NCI-H524 (cell line): ENCODE data around the gene RUNX1.

Source experiments
- DNase-seq, 2 experiments: peaks; one replicate each; lab custom pipeline; 2025; lab: John Stamatoyannopoulos, UW

The RUNX1 gene

GRCh38 chr21:35036465-35037383 is 12.4 kb downstream of the RUNX1 start:
- no peak for DNase-seq

GRCh38 chr21:35035581-35035980 is 13.5 kb downstream of the RUNX1 start:
- no peak for DNase-seq

- no peak for DNase-seq
Observed at GRCh38 chr21:35035116-35035515, 14.0 kb downstream of the RUNX1 start.

- no peak for DNase-seq
Observed at GRCh38 chr21:35034203-35034926, 14.7 kb downstream of the RUNX1 start.

- no peak for DNase-seq
Observed at GRCh38 chr21:35032474-35033263, 16.4 kb downstream of the RUNX1 start.

GRCh38 chr21:35028451-35028978 is 20.6 kb downstream of the RUNX1 start:
- DNase-seq: no peak

GRCh38 chr21:35027563-35028450 is 21.3 kb downstream of the RUNX1 start:
- DNase-seq: no peak

- DNase-seq: no peak
Observed at GRCh38 chr21:35026617-35027562, 22.2 kb downstream of the RUNX1 start.

GRCh38 chr21:35026153-35026500 is 23.0 kb downstream of the RUNX1 start:
- DNase-seq: no peak

GRCh38 chr21:35025206-35026152 is 23.6 kb downstream of the RUNX1 start:
- no peak for DNase-seq

GRCh38 chr21:35024513-35024912 is 24.6 kb downstream of the RUNX1 start:
- no peak for DNase-seq

- no peak for DNase-seq
Observed at GRCh38 chr21:35024071-35024420, 25.1 kb downstream of the RUNX1 start.

- DNase-seq: no peak
Observed at GRCh38 chr21:35023396-35024070, 25.6 kb downstream of the RUNX1 start.

GRCh38 chr21:35021546-35021945 is 27.6 kb downstream of the RUNX1 start:
- no peak for DNase-seq

- no peak for DNase-seq
Observed at GRCh38 chr21:35020902-35021301, 28.2 kb downstream of the RUNX1 start.

- DNase-seq: no peak
Observed at GRCh38 chr21:35020436-35020835, 28.7 kb downstream of the RUNX1 start.

- no peak for DNase-seq
Observed at GRCh38 chr21:35019631-35020032, 29.5 kb downstream of the RUNX1 start.

GRCh38 chr21:35017256-35017655 is 31.8 kb downstream of the RUNX1 start:
- no peak for DNase-seq
